BLaER1 treated with 17β-estradiol and CSF1 and Interleukin-3, amounts not matched to agents 10 nM and 100 nM (cell line): ENCODE measurements around the gene EYA2.
"Not testable (repeated sequence)": the region's sequence is repeated elsewhere in the genome, so short reads cannot be mapped to it uniquely, and the experiment has no call there.

Experiments
- H3K27ac ChIP-seq, 11 experiments: shearing (Covaris generic); formaldehyde crosslinking; 2 replicates each; pipeline ENCODE4 v1.8.1; 2022
- H3K27me3 ChIP-seq, 11 experiments: shearing (Covaris generic); formaldehyde crosslinking; 2 replicates each; pipeline ENCODE4 v1.8.1; 2022
- H3K36me3 ChIP-seq, 11 experiments: shearing (Covaris generic); formaldehyde crosslinking; 2 replicates each; pipeline ENCODE4 v1.8.1; 2022
- H3K4me1 ChIP-seq, 10 experiments: shearing (Covaris generic); formaldehyde crosslinking; 2 replicates each; pipeline ENCODE4 v1.8.1; 2022
- H3K4me2 ChIP-seq, 11 experiments: shearing (Covaris generic); formaldehyde crosslinking; 2 replicates each; pipeline ENCODE4 v1.8.1; 2022
- H3K4me3 ChIP-seq, 10 experiments: shearing (Covaris generic); formaldehyde crosslinking; 2 replicates each; pipeline ENCODE4 v1.8.1; 2022
- H3K9ac ChIP-seq, 11 experiments: shearing (Covaris generic); formaldehyde crosslinking; 2 replicates each; pipeline ENCODE4 v1.8.1; 2022
- H3K9me3 ChIP-seq, 11 experiments: shearing (Covaris generic); formaldehyde crosslinking; replicated peaks in 1 of 11; 2 replicates each; pipeline ENCODE4 v1.8.1; 2022
- H4K20me1 ChIP-seq, 11 experiments: shearing (Covaris generic); formaldehyde crosslinking; 2 replicates each; pipeline ENCODE4 v1.8.1; 2022
- Cebpa-rat ChIP-seq, 11 experiments: shearing (Covaris generic); IDR thresholded peaks; 2 replicates each; pipeline ENCODE4 v1.8.1; 2022

Gene EYA2

DNA sequence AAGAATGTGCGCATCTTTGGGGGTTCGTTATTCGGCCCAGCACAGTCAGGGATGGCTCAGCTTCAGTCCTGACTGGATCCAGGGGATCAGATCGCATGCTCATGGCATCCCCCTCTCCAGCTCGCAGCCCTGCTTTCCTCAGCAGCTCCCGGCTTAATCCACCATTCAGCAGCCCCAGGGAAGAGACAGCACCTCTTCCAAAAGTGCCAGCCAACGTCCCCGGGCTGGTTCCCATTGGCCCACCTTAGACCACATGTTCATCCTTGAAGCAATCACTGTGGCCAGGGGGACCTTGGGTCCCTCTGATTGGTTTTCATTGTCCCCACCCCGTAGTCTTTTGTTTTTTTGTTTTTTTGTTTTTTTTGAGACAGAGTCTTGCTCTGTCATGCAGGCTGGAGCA, 273.2 kb downstream of the EYA2 start:
- no peak for TF ChIP-seq Cebpa-rat (IDR thresholded peaks at IDR 0.05)
- H3K27ac ChIP-seq: no peak overlapping the region
- no peaks in the 10 kb centered on the region for H3K4me1 ChIP-seq
- H3K9ac ChIP-seq: no peak overlapping the region
- H3K36me3 ChIP-seq: no peaks in the 10 kb centered on the region
- H3K27me3 ChIP-seq: no peaks in the 10 kb centered on the region
- H3K4me2 ChIP-seq: no peak overlapping the region
- H3K9me3 ChIP-seq: peaks cover 0 to 7% (median 0%) of the 10 kb centered on the region in 11 experiments; a peak in 3 of 22 replicates
- no peaks in the 10 kb centered on the region for H4K20me1 ChIP-seq
- no peak overlapping the region for H3K4me3 ChIP-seq

DNA sequence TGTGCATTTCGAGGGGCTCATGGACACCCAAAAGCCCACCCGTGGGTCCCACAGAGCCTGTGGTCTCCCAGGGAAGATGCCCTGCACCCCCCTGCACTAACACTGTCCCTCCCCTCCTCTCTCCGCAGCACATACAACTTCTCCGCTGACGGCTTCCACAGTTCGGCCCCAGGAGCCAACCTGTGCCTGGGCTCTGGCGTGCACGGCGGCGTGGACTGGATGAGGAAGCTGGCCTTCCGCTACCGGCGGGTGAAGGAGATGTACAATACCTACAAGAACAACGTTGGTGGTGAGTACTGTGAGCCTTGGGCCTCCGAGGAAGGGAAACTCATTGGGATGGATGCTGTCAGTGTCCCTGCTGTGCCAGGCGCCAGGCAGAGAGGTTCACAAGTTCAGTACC, 277.9 kb downstream of the EYA2 start:
- Histone ChIP-seq H3K4me3 (no peak overlapping the region), H3K9ac (no peak overlapping the region), H3K27me3 (no peaks in the 10 kb centered on the region), H3K4me1 (no peaks in the 10 kb centered on the region), H3K27ac (no peak overlapping the region), H3K9me3 (no peaks in the 10 kb centered on the region), H3K36me3 (no peaks in the 10 kb centered on the region), H3K4me2 (no peak overlapping the region), H4K20me1 (no peaks in the 10 kb centered on the region)
- no peak for TF ChIP-seq Cebpa-rat (IDR thresholded peaks at IDR 0.05)

DNA sequence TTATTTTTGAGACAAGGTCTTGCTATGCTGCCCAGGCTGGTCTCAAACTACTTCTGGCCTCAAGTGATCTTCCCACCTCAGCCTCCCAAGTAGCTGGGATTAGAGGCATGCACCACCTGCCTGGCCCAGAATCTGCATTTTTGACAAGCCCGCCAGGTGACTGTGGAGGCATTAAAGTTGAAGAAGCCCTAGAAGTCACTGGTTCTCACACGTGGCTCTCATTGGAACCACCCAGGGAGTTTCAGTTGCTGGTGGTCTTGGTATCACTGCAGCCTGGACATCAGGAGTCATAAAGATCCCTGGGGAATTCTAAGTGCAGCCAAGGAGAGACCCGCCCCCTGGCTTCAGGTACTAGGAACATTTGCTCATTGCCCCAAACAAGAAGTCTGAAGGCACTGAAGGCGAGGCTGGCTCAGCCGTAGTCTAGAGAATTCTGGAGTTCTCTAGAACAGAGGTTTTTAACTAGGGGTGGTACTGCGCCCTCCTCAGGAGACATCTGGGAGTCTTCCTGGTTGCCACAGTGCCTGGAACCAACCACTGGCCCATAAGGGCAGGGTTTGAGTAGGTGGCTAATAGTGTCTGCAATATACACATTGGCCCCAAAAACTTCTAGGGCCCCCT, 279.1 kb downstream of the EYA2 start:
- Histone ChIP-seq H3K36me3 (no peaks in the 10 kb centered on the region), H3K4me1 (no peaks in the 10 kb centered on the region), H3K4me3 (no peak overlapping the region), H3K9ac (no peak overlapping the region), H4K20me1 (no peaks in the 10 kb centered on the region), H3K9me3 (no peaks in the 10 kb centered on the region), H3K27ac (no peak overlapping the region), H3K27me3 (no peaks in the 10 kb centered on the region), H3K4me2 (no peak overlapping the region)
- no peak for TF ChIP-seq Cebpa-rat (IDR thresholded peaks at IDR 0.05)

DNA sequence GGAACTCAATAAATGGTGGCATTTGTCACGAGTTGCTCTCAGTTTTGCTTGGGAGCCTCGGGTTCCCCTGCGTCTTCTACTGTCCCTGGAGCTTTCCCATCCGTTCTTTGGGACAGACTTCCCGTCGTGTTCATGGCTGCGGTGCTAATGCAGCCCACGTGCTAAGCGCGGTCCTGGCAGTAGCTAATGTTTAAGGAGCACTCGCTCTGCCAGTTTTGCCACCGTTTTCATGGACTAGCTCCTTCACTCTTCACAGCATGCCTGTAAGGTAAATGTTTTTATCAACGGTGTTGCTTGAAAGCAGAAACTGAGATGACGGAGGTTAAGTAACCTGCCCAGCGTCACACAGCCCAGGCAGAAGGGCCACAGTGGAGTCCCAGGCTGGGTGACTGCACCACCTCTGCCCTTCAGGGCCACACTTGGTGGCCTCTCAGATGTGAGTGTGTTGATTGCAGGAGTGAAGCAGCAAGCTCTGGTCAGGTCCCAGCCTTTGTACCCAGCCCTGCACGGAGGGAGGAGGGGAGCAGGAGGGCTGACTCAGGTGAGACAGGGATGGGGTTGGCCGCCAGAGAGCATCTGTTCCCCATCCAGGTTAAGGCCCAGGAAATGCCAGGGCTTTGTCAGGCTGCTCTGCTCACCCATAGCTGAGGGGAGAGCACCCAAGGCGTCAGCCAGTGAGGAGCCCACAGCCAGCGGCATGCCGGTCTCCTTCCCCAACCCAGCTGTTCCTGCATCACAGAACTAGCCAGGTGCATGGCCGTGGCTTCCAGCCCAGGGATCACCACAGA, 280.0 kb downstream of the EYA2 start:
- no peak for TF ChIP-seq Cebpa-rat (IDR thresholded peaks at IDR 0.05)
- Histone ChIP-seq H3K27me3 (no peaks in the 10 kb centered on the region), H3K4me2 (no peak overlapping the region), H3K27ac (no peak overlapping the region), H3K9ac (no peak overlapping the region), H3K4me1 (no peaks in the 10 kb centered on the region), H3K4me3 (no peak overlapping the region), H4K20me1 (no peaks in the 10 kb centered on the region), H3K36me3 (no peaks in the 10 kb centered on the region), H3K9me3 (no peaks in the 10 kb centered on the region)

DNA sequence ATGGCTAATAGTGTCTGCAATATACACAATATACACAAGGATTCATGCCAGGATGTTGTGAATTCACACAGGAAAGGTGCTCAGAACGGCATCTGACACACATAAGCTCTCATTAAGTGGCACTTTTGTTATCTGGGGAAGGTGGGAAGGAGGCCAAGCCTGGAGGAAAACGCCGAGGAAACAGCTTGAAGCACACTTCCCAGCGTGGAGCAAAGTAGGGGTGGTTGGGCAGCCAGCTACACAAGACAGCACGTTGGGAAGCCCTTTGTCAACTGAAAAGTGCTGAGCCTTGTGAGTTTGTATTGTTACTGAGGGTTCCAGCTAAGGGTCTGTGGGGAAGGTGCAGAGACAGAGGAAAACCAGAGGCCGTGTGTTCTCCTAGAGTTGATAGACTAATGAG, 280.9 kb downstream of the EYA2 start:
- TF ChIP-seq Cebpa-rat (IDR thresholded peaks at IDR 0.05): no peak
- Histone ChIP-seq H3K9me3 (peaks cover 0 to 1% (median 0%) of the 10 kb centered on the region in 11 experiments; a peak in 1 of 22 replicates), H4K20me1 (no peaks in the 10 kb centered on the region), H3K27me3 (no peaks in the 10 kb centered on the region), H3K9ac (no peak overlapping the region), H3K36me3 (no peaks in the 10 kb centered on the region), H3K27ac (no peak overlapping the region), H3K4me2 (no peak overlapping the region), H3K4me3 (no peak overlapping the region), H3K4me1 (no peaks in the 10 kb centered on the region)

DNA sequence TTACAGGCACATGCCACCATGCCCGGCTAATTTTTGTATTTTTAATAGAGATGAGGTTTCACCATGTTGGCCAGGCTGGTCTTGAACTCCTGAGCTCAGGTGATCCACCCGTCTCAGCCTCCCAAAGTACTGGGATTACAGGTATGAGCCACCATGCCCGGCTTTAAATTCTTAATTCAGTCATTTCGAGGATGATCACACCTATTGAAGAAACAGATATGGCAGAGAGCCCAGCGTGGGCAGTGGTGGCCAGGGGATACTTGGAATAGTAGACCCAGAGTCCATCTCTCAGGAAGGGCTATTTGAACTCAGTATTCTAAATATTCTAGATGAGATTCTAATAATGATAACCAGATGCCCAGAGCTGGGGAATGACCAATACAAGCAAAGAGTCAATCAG, 281.6 kb downstream of the EYA2 start:
- not testable (repeated sequence) for H3K4me2 ChIP-seq, H3K27me3 ChIP-seq, H3K27ac ChIP-seq, H3K4me3 ChIP-seq, H3K9me3 ChIP-seq, H3K9ac ChIP-seq, H3K36me3 ChIP-seq, H4K20me1 ChIP-seq, H3K4me1 ChIP-seq

DNA sequence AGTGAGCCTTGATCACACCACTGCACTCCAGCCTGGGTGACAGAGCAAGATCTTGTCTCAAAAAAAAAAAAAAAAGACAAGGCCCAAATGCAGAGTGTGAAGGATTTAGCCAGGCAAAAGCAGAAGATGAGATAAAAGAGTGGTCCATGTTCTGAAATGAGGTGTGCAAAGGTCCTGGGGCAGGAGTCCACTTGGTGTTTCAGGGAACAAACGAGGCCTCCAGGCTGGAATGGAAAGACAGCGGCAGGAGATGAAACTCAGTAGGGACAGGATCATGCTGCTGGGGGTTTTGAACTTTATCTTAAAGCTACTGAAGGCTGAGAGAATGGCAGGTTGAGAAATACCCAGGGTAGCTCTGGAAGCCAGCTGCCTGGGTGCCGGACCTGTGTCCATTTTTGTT, 283.6 kb downstream of the EYA2 start:
- no peak for TF ChIP-seq Cebpa-rat (IDR thresholded peaks at IDR 0.05)
- Histone ChIP-seq H3K9ac (no peak overlapping the region), H3K27me3 (no peaks in the 10 kb centered on the region), H3K4me1 (0 out of 20 replicates have a peak, but pooled peaks cover 0 to 4% (median 0%) of the 10 kb centered on the region in 10 experiments), H3K4me3 (no peak overlapping the region), H3K36me3 (no peaks in the 10 kb centered on the region), H3K9me3 (peaks cover 0 to 9% (median 0%) of the 10 kb centered on the region in 11 experiments; a peak in 1 of 22 replicates), H4K20me1 (no peaks in the 10 kb centered on the region), H3K4me2 (no peak overlapping the region), H3K27ac (no peak overlapping the region)

DNA sequence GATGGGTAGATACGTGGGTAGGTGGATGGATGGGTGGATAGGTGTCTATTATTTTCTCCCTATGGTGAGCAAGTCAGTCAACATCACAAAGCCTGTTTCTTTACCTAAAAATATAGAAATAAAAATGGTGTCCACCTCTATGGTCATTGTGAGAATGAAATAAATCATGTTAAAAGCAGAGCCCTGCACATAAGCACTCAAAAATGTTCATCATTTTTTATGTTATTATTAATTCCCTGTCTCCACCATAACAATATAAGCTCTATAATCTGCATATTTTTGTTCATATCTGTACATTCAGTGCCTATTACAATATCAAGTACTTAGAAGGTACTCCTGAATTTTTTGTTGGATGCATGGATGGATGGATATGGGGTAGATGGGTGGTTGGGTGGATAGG, 284.2 kb downstream of the EYA2 start:
- no peak for TF ChIP-seq Cebpa-rat (IDR thresholded peaks at IDR 0.05)
- no peak overlapping the region for H3K27ac ChIP-seq
- no peaks in the 10 kb centered on the region for H3K36me3 ChIP-seq
- no peak overlapping the region for H3K9ac ChIP-seq
- H3K27me3 ChIP-seq: no peaks in the 10 kb centered on the region
- no peak overlapping the region for H3K4me3 ChIP-seq
- peaks cover 0 to 9% (median 0%) of the 10 kb centered on the region in 11 experiments; a peak in 1 of 22 replicates for H3K9me3 ChIP-seq
- H3K4me2 ChIP-seq: no peak overlapping the region
- H4K20me1 ChIP-seq: no peaks in the 10 kb centered on the region
- 0 out of 20 replicates have a peak, but pooled peaks cover 0 to 4% (median 0%) of the 10 kb centered on the region in 10 experiments for H3K4me1 ChIP-seq

DNA sequence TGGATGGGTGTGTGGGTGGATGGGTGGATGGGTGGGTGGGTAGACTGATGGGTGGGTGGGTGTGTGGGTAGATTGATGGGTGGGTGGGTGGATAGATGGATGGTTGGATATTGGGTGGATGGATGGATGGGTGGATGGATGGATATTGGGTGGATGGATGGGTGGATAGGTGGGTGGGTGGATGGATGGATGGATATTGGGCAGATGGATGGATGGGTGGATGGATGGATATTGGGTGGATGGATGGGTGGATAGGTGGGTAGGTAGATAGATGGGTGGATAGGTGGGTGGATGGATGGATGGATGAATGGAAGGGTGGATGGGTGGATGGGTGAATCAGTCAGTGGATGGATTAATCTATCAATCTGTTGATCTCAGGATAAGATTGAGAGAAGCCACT, 284.6 kb downstream of the EYA2 start:
- no peaks in the 10 kb centered on the region for H3K27me3 ChIP-seq
- 0 out of 20 replicates have a peak, but pooled peaks cover 0 to 4% (median 0%) of the 10 kb centered on the region in 10 experiments for H3K4me1 ChIP-seq

More for the DNA sequence above, 284.6 kb downstream of the EYA2 start:
- Histone ChIP-seq H3K36me3 (no peaks in the 10 kb centered on the region), H3K4me2 (no peak overlapping the region), H3K9ac (no peak overlapping the region), H3K27ac (no peak overlapping the region), H3K9me3 (peaks cover 0 to 9% (median 0%) of the 10 kb centered on the region in 11 experiments; a peak in 1 of 22 replicates), H4K20me1 (no peaks in the 10 kb centered on the region), H3K4me3 (no peak overlapping the region)
- no peak for TF ChIP-seq Cebpa-rat (IDR thresholded peaks at IDR 0.05)
